Measurements from ENCODE around the gene LAT. TPM values are rescaled to one million over a fixed set of nuclear protein-coding genes. Genes with fewer than 3 reads are reported as not detected.
"Not testable (repeated sequence)": the region's sequence is repeated elsewhere in the genome, so short reads cannot be mapped to it uniquely, and the experiment has no call there.

LAT gene
- total RNA-seq, 2 experiments from 2014 or later: 17.5 to 19.8 TPM

DNA sequence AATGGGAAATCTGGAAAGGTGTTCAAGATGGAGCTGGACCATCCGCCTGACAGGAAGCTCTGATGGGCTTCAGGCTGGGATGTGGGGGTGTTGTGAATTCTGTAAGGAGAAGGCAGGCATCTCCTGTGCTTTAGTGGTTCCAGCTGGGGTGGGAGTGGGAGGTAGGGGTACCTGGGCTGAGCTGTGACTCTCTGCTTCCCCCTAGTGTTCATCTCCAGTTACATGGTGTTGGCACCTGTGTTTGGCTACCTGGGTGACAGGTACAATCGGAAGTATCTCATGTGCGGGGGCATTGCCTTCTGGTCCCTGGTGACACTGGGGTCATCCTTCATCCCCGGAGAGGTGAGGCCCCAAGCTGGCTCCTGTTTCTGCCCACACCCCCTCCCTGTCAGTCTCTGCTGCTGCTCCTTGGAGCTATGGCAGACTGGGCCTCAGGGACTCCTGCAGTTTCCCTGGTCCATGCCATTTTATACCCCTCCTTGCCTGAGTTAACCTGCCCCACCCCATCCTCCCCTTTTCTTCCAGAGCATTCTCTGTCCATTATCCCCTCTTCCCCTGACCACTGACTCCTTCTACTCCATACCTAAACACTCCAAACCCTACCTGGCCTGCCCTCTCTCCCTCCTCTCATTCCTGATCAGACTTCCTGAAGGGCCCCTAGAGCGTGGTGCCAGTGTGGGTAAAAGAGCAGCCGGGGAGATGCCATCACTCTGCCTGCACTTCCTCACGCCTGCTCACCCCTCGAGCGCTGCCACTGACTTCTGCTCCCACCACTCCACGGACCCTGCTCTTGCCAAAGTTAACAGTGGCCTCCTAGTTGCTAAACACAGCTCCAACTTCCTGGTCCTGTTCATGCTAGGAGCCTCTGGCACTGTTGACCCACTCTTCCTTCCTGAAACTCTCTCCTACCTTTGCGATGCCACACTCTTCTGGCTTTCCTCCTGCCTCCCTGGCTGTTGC lies 6.9 kb upstream of the LAT start:
- Histone ChIP-seq H3K79me2 (ENCODE audit: insufficient read depth, low read depth, low read length) (peaks cover 4% of the 10 kb centered on the region; the same call in 1 of the 2 replicates), H3K9me2 (ENCODE audit: insufficient read depth, low read length) (no peaks in the 10 kb centered on the region), H3K4me3 (ENCODE audit: low read depth, low read length, poor library complexity, severe bottlenecking) (no peak overlapping the region), H3K4me2 (ENCODE audit: low read length) (no peak overlapping the region), H3K27ac (ENCODE audit: low read depth, low read length, poor library complexity, severe bottlenecking) (no peak overlapping the region), H3K9me3 (ENCODE audit: low read length) (peaks cover 10% of the 10 kb centered on the region), H2AFZ (ENCODE audit: low read length) (no peak overlapping the region), H3K4me1 (ENCODE audit: insufficient read depth, low read length, poor library complexity, severe bottlenecking) (peaks cover 15% of the 10 kb centered on the region), H3K36me3 (ENCODE audit: insufficient read depth, low read length) (peaks cover 27% of the 10 kb centered on the region), H4K20me1 (ENCODE audit: insufficient read depth, low read length) (no peaks in the 10 kb centered on the region)
- POLR2A ChIA-PET: no interaction called here
- no TSS peak for BruUV-seq (replicated peaks)
- CTCF ChIA-PET (ENCODE audit: unreplicated experiment): no interaction called here
- intact Hi-C loops (cut with micrococcal nuclease; ENCODE audit: unreplicated experiment): no loop called here
- DNase-seq (ENCODE audit: low spot score): peak; percentile 46
- TF ChIP-seq, protein P1, sequence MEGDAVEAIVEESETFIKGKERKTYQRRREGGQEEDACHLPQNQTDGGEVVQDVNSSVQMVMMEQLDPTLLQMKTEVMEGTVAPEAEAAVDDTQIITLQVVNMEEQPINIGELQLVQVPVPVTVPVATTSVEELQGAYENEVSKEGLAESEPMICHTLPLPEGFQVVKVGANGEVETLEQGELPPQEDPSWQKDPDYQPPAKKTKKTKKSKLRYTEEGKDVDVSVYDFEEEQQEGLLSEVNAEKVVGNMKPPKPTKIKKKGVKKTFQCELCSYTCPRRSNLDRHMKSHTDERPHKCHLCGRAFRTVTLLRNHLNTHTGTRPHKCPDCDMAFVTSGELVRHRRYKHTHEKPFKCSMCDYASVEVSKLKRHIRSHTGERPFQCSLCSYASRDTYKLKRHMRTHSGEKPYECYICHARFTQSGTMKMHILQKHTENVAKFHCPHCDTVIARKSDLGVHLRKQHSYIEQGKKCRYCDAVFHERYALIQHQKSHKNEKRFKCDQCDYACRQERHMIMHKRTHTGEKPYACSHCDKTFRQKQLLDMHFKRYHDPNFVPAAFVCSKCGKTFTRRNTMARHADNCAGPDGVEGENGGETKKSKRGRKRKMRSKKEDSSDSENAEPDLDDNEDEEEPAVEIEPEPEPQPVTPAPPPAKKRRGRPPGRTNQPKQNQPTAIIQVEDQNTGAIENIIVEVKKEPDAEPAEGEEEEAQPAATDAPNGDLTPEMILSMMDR (conservative IDR thresholded peaks at IDR 0.05; ENCODE audit: low read length): peak; percentile 85
- TF ChIP-seq EZH2phosphoT487 (IDR thresholded peaks at IDR 0.05; ENCODE audit: borderline replicate concordance, low read depth, low read length): no peak

DNA sequence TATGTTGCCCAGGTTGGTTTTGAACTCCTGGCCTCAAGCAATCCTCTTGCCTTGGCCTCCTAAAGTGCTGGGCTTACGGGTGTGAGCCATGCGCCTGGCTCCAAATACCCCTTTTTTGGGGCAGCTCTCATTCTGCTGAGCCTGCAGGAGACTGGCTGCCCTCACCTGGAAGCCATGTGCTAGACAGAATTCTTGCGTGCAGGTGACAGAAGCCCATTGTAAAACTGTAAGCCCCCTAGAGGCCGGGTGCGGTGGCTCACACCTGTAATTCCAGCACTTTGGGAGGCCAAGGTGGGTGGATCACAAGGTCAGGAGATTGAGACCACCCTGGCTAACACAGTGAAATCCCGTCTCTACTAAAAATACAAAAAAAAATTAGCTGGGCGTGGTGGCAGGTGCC lies 4.5 kb upstream of the LAT start:
- H3K4me2 ChIP-seq (ENCODE audit: low read length); H3K9me3 ChIP-seq (ENCODE audit: low read length); H3K27ac ChIP-seq (ENCODE audit: low read depth, low read length, poor library complexity, severe bottlenecking); CTCF ChIA-PET (ENCODE audit: unreplicated experiment); DNase-seq (ENCODE audit: low spot score); BruUV-seq (replicated peaks); H4K20me1 ChIP-seq (ENCODE audit: insufficient read depth, low read length); H3K9me2 ChIP-seq (ENCODE audit: insufficient read depth, low read length); H3K79me2 ChIP-seq (ENCODE audit: insufficient read depth, low read depth, low read length); intact Hi-C loops (cut with micrococcal nuclease; ENCODE audit: unreplicated experiment); H3K4me3 ChIP-seq (ENCODE audit: low read depth, low read length, poor library complexity, severe bottlenecking); H2AFZ ChIP-seq (ENCODE audit: low read length): not testable (repeated sequence)
- peaks cover 15% of the 10 kb centered on the region for H3K4me1 ChIP-seq (ENCODE audit: insufficient read depth, low read length, poor library complexity, severe bottlenecking)
- TF ChIP-seq, protein P1 (conservative IDR thresholded peaks at IDR 0.05; ENCODE audit: low read length): peak; percentile 32; the same call in 1 of the 2 replicates
- H3K36me3 ChIP-seq (ENCODE audit: insufficient read depth, low read length): peaks cover 31% of the 10 kb centered on the region
- POLR2A ChIA-PET: interaction anchor here (0.6 to 0.7 kb wide), 2 partner anchors 9 to 33 kb away, joined by 3 read pairs; no protein-coding TSS in a partner anchor

DNA sequence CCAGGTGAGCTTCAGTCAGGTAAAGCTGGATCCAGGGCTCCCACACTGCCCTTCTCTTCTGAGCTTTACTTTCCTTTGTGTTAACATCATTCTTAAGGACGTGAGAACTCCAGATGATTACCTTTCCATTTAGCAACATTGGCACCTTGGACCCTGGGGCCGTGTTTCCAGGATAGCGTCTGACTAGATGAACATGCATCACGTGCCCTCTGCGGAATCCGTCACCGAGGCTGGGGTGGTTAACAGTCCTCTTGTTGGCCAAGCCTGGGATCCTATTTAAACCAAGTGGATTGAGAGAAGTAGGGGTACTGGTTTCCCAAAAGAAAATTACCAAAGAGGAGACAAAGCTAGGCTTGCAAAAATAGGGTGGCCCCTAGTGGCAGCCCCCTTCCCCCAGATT lies 3.9 kb upstream of the LAT start:
- H3K4me3 ChIP-seq (ENCODE audit: low read depth, low read length, poor library complexity, severe bottlenecking): no peak overlapping the region
- intact Hi-C loops (cut with micrococcal nuclease; ENCODE audit: unreplicated experiment): no loop called here
- H3K9me2 ChIP-seq (ENCODE audit: insufficient read depth, low read length): no peaks in the 10 kb centered on the region
- peaks cover 31% of the 10 kb centered on the region for H3K36me3 ChIP-seq (ENCODE audit: insufficient read depth, low read length)
- BruUV-seq (replicated peaks): no TSS peak
- no peak overlapping the region for H3K4me2 ChIP-seq (ENCODE audit: low read length)
- DNase-seq (ENCODE audit: low spot score): no peak
- ChIA-PET CTCF (ENCODE audit: unreplicated experiment) (no interaction called here), POLR2A (interaction anchor here (0.5 kb wide), 1 partner anchor 14 kb away, joined by 4 read pairs; no protein-coding TSS in a partner anchor)
- H4K20me1 ChIP-seq (ENCODE audit: insufficient read depth, low read length): no peaks in the 10 kb centered on the region
- H2AFZ ChIP-seq (ENCODE audit: low read length): no peak overlapping the region
- H3K27ac ChIP-seq (ENCODE audit: low read depth, low read length, poor library complexity, severe bottlenecking): no peak overlapping the region
- H3K79me2 ChIP-seq (ENCODE audit: insufficient read depth, low read depth, low read length): no peaks in the 10 kb centered on the region
- H3K9me3 ChIP-seq (ENCODE audit: low read length): peaks cover 10% of the 10 kb centered on the region
- peaks cover 16% of the 10 kb centered on the region for H3K4me1 ChIP-seq (ENCODE audit: insufficient read depth, low read length, poor library complexity, severe bottlenecking)
- no peak for TF ChIP-seq EZH2phosphoT487 (IDR thresholded peaks at IDR 0.05; ENCODE audit: borderline replicate concordance, low read depth, low read length)
- TF ChIP-seq, protein P1 (conservative IDR thresholded peaks at IDR 0.05; ENCODE audit: low read length): no peak

All from OCI-LY7 (cell line).